Astrocyte (in vitro differentiated cells and primary cell): Measurements from ENCODE around the gene ABHD5.
A peak's percentile ranks its signal among the peaks of the same experiment; 100 is the strongest.

Experiments
- CTCF ChIP-seq: IDR thresholded peaks from 2 replicates; pipeline ENCODE4 v1.5.1; 2011; ENCODE audit warnings: low read depth, mild to moderate bottlenecking, inconsistent platforms, low read length, moderate library complexity; ENCODE audit not compliant: insufficient read depth
- EZH2 ChIP-seq: IDR thresholded peaks from 2 replicates; pipeline ENCODE4 v1.6.1; 2012; ENCODE audit warnings: mild to moderate bottlenecking, low read length, inconsistent platforms; ENCODE audit not compliant: insufficient read depth

- TF ChIP-seq EZH2: no peak
- peak; percentile 89 for TF ChIP-seq CTCF
These were observed 78.6 kb downstream of the ABHD5 start for GRCh38 chr3:43769097-43769884.
